Measurements from ENCODE around the gene CGB2. TPM values are rescaled to one million over a fixed set of nuclear protein-coding genes. Genes with fewer than 3 reads are reported as not detected.
"Not testable (repeated sequence)": the region's sequence is repeated elsewhere in the genome, so short reads cannot be mapped to it uniquely, and the experiment has no call there.

CGB2 gene
- total RNA-seq, 5 donors from 2014 or later (not counting 1 experiment from before 2014, with no cell fraction given), result not detected

DNA sequence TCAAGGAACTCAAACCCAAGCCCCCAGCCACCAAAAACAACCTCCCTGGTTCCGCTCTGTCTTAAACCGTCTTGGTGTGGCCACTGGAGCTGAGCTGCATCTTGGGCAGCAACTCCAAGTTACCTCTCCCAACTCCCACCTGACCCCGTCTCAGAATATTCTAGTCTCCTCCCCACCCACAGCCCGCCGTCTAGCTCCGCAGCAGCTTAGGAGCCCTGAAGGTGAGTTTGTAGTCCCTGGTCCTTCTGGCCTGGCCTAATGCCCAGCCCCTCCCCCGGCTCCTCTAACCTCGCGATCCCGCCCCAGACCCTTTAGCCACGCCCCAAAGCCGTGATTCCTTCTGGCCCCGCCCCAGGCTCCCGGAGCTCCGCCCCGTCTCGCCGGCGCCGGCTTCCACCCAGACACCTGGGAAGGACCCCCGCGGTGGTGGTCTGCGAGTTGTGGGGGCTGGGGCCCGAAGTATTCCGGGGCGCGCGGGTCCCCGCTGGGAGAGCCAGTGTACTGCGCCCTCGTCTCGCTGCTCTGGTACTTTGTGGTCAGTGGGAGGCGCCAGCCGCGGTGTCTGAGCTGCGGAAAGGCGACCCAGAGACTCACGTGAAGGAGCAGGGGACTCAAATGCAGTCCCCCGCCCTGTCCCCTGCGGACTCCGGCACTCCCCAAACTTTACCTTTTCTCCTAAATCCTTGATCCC, 12.3 kb upstream of the CGB2 start:
- Histone ChIP-seq H3K9me3 (no peaks in the 10 kb centered on the region), H3K27me3 (replicated peaks in 1 of 2; ENCODE audit: control insufficient read depth in 2 of 2, extremely low read depth in 1 of 2, insufficient read depth in 2 of 2, low read length in 1 of 2) (peaks cover 0 to 15% of the 10 kb centered on the region in 2 experiments), H3K4me3 (ENCODE audit: control insufficient read depth in 1 of 2, extremely low read depth in 1 of 2, low read length in 1 of 2) (peak overlapping the region; percentile 64 to 68), H3K4me1 (ENCODE audit: control insufficient read depth in 1 of 2, extremely low read depth in 1 of 2, insufficient read depth in 2 of 2, low read length in 2 of 2) (peaks cover 7 to 33% of the 10 kb centered on the region in 2 experiments), H3K36me3 (ENCODE audit: control insufficient read depth in 2 of 2, extremely low read depth in 1 of 2, insufficient read depth in 1 of 2, low read length in 1 of 2) (peaks cover 0 to 5% of the 10 kb centered on the region in 2 donors), H3K27ac (ENCODE audit: low read length) (no peak overlapping the region)
- no peaks in the 10 kb centered on the region for H3K9me3 Mint-ChIP-seq
- ATAC-seq (replicated peaks in 1 of 4), result peak; percentile 41 to 49 (median 46)
- peaks cover 19 to 32% (median 25%) of the 10 kb centered on the region in 3 donors for H3K4me1 Mint-ChIP-seq
- peak in 33 of 35 experiments; percentile 19 to 72 (median 45) for DNase-seq
- CTCF ChIA-PET, result interaction anchor here in 1 of 2 donors (0.6 to 2.9 kb wide), 3 partner anchors 21 to 308 kb away, joined by 3 to 15 read pairs (median 8); partner anchors contain the start of genes GYS1 and RUVBL2
- peak overlapping the region in 1 of 2 donors; percentile 25 for H3K27ac Mint-ChIP-seq
- H3K4me3 Mint-ChIP-seq, result peak overlapping the region; percentile 83 to 95 (median 86)
- no peaks in the 10 kb centered on the region for H3K36me3 Mint-ChIP-seq
- peaks cover 0 to 6% of the 10 kb centered on the region in 2 donors for H3K27me3 Mint-ChIP-seq
- POLR2A ChIA-PET, result interaction anchor here in 1 of 2 donors (0.7 kb wide), 1 partner anchor 101 kb away, joined by 3 read pairs; no protein-coding TSS in a partner anchor
- 13% methylated on average over 38 of the region's 41 CpGs for WGBS (ENCODE audit: insufficient coverage)

DNA sequence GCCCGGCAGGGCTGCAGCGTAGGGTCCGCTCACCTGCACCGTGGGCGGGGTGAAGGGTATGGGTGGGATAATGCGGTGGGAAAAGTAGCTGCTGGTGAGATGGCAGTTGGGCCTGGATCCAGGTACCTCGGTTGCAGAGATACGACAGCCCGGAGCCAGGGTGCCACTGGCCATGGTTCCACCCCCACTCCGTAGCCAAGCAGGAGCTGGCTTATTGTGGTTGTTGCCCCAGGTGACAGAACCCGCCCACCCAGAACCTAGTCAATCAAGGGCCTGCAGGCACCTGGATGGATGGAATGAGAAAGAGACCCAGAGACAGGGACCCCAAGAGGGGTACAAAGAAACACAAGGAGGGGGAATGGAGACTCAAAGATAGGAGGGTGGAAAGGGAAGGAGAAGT, 11.3 kb upstream of the CGB2 start:
- H3K36me3 Mint-ChIP-seq, result no peaks in the 10 kb centered on the region
- H3K4me3 Mint-ChIP-seq, result peak overlapping the region; percentile 83 to 95 (median 86)
- Histone ChIP-seq H3K27ac (ENCODE audit: low read length) (no peak overlapping the region), H3K4me1 (ENCODE audit: control insufficient read depth in 1 of 2, extremely low read depth in 1 of 2, insufficient read depth in 2 of 2, low read length in 2 of 2) (peaks cover 7 to 33% of the 10 kb centered on the region in 2 experiments), H3K4me3 (ENCODE audit: control insufficient read depth in 1 of 2, extremely low read depth in 1 of 2, low read length in 1 of 2) (no peak overlapping the region), H3K27me3 (replicated peaks in 1 of 2; ENCODE audit: control insufficient read depth in 2 of 2, extremely low read depth in 1 of 2, insufficient read depth in 2 of 2, low read length in 1 of 2) (peaks cover 0 to 15% of the 10 kb centered on the region in 2 experiments), H3K36me3 (ENCODE audit: control insufficient read depth in 2 of 2, extremely low read depth in 1 of 2, insufficient read depth in 1 of 2, low read length in 1 of 2) (peaks cover 0 to 3% of the 10 kb centered on the region in 2 donors), H3K9me3 (no peaks in the 10 kb centered on the region)
- peaks cover 19 to 32% (median 25%) of the 10 kb centered on the region in 3 donors for H3K4me1 Mint-ChIP-seq
- no peak for ATAC-seq (replicated peaks in 1 of 4)
- 100% methylated on average over 6 of the region's 11 CpGs for WGBS (ENCODE audit: insufficient coverage)
- H3K27me3 Mint-ChIP-seq, result peaks cover 0 to 8% of the 10 kb centered on the region in 2 donors
- no peaks in the 10 kb centered on the region for H3K9me3 Mint-ChIP-seq
- ChIA-PET CTCF (interaction anchor here in 1 of 2 donors (1.4 kb wide), 1 partner anchor 22 kb away, joined by 3 read pairs; no protein-coding TSS in a partner anchor), POLR2A (no interaction called here)
- no peak overlapping the region for H3K27ac Mint-ChIP-seq
- DNase-seq, result no peak

DNA sequence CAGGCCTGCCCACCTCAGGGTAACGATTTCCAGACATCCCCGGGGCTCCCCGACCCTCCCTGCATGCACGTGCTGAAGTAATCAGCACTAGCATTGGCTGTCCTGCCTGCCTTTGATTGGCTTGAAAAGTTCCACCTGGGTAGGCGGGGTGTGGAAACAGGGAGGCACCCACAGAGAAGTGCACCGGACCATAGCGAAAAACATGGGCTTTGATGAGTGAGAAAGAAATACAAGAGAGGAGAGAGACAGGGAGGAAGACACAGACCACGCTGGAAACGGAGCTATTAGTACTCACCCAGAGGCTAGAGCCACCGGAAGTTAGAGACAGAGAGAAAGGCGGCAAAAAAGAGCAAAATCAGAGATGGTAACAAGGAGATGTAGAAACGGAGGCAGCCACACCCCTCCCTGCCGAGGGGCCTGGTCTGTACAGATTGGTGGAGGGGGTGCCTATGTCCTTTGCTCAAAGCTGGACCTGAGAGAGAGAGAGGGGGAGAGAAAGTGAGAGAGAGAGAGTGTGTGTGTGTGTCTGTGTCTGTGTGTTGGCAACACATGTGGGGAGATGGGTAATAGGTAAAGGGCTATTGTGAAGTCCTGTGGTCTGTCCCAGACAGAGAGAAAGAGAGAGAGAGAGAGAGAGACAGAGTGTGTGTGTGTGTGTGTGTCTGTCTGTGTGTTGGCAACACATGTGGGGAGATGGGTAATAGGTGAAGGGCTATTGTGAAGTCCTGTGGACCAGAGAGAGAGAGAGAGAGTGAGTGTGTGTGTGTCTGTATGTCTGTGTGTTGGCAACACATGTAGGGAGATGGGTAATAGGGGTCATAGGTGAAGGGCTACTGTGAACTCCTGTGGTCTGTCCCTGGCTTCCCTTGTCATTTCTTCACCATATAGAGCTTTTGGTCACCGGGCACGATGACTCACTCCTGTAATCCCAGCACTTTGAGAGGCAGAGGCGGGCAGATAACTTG, 10.5 kb upstream of the CGB2 start:
- POLR2A ChIA-PET, result no interaction called here
- H3K27ac Mint-ChIP-seq, result no peak overlapping the region
- Histone ChIP-seq H3K9me3 (no peaks in the 10 kb centered on the region), H3K4me1 (ENCODE audit: control insufficient read depth in 1 of 2, extremely low read depth in 1 of 2, insufficient read depth in 2 of 2, low read length in 2 of 2) (peaks cover 7 to 33% of the 10 kb centered on the region in 2 experiments), H3K27me3 (replicated peaks in 1 of 2; ENCODE audit: control insufficient read depth in 2 of 2, extremely low read depth in 1 of 2, insufficient read depth in 2 of 2, low read length in 1 of 2) (peaks cover 0 to 15% of the 10 kb centered on the region in 2 experiments), H3K36me3 (ENCODE audit: control insufficient read depth in 2 of 2, extremely low read depth in 1 of 2, insufficient read depth in 1 of 2, low read length in 1 of 2) (no peaks in the 10 kb centered on the region), H3K27ac (ENCODE audit: low read length) (no peak overlapping the region), H3K4me3 (ENCODE audit: control insufficient read depth in 1 of 2, extremely low read depth in 1 of 2, low read length in 1 of 2) (no peak overlapping the region)
- ATAC-seq (replicated peaks in 1 of 4), result no peak
- H3K36me3 Mint-ChIP-seq, result no peaks in the 10 kb centered on the region
- CTCF ChIA-PET, result no interaction called here
- 42% methylated on average over 9 of the region's 16 CpGs for WGBS (ENCODE audit: insufficient coverage)
- no peaks in the 10 kb centered on the region for H3K9me3 Mint-ChIP-seq
- H3K4me1 Mint-ChIP-seq, result peaks cover 19 to 32% (median 25%) of the 10 kb centered on the region in 3 donors
- no peak for DNase-seq
- H3K4me3 Mint-ChIP-seq, result no peak overlapping the region
- peaks cover 0 to 8% of the 10 kb centered on the region in 2 donors for H3K27me3 Mint-ChIP-seq

DNA sequence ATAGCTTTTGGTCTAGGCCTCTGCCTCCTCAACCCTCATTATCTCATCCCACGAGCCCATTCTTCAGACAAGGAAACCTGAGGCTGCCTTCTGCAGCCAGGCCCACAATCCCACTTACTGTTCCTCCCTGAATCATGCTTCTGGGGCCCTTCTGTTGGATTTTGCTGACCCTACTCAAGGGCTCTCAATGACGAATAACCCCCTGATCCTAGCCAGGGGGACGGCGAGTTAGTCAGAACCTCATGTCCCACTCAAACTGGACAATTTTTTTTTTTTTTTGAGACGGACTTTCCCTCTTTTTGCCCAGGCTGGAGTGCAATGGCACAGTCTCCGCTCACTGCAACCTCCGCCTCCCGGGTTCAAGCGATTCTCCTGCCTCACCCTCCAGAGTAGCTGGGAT, 9.6 kb upstream of the CGB2 start:
- Mint-ChIP-seq H3K4me1 (peaks cover 19 to 32% (median 25%) of the 10 kb centered on the region in 3 donors), H3K9me3 (no peaks in the 10 kb centered on the region), H3K36me3 (no peaks in the 10 kb centered on the region), H3K27ac (no peak overlapping the region), H3K27me3 (peaks cover 0 to 8% of the 10 kb centered on the region in 2 donors), H3K4me3 (no peak overlapping the region)
- CTCF ChIA-PET, result no interaction called here
- DNase-seq (no peak), ATAC-seq (replicated peaks in 1 of 4) (no peak)
- Histone ChIP-seq H3K27ac (ENCODE audit: low read length) (no peak overlapping the region), H3K4me1 (ENCODE audit: control insufficient read depth in 1 of 2, extremely low read depth in 1 of 2, insufficient read depth in 2 of 2, low read length in 2 of 2) (peaks cover 7 to 31% of the 10 kb centered on the region in 2 experiments), H3K36me3 (ENCODE audit: control insufficient read depth in 2 of 2, extremely low read depth in 1 of 2, insufficient read depth in 1 of 2, low read length in 1 of 2) (no peaks in the 10 kb centered on the region), H3K9me3 (no peaks in the 10 kb centered on the region), H3K27me3 (replicated peaks in 1 of 2; ENCODE audit: control insufficient read depth in 2 of 2, extremely low read depth in 1 of 2, insufficient read depth in 2 of 2, low read length in 1 of 2) (peaks cover 0 to 15% of the 10 kb centered on the region in 2 experiments), H3K4me3 (ENCODE audit: control insufficient read depth in 1 of 2, extremely low read depth in 1 of 2, low read length in 1 of 2) (no peak overlapping the region)
- POLR2A ChIA-PET, result interaction anchor here in 1 of 2 donors (0.6 kb wide), 1 partner anchor 467 kb away, joined by 3 read pairs; no protein-coding TSS in a partner anchor
- 82% methylated on average over 5 of the region's 9 CpGs for WGBS (ENCODE audit: insufficient coverage)

DNA sequence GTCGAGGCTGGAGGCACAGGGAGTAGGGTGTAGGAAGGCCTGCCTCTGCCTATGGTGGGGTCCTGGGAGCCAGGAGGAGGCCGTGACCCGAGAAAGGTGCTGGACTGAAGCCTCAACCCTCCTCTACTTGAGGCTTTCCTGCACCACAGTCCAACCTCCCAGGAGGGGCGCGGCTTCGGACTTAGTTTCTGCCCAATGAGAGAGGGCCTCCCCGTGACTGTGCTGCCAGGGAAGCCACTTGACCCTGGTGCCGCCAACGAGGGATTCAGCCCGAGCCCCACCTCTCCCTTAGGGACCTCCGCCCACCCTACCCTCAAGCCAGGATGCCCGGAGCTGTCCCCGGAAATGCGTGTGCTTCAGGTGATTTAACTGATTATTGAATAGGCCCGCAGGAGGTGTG, 7.5 kb upstream of the CGB2 start, which contains the start of gene CGB3:
CGB3 (minus strand) TSS at position 101 of the 400 bp plus-strand sequence. CDS start 362 bp downstream, outside the sequence.
- H3K36me3 Mint-ChIP-seq; ATAC-seq (replicated peaks in 1 of 4); H3K9me3 Mint-ChIP-seq; H3K27ac Mint-ChIP-seq; DNase-seq; H3K4me3 Mint-ChIP-seq; H3K27me3 Mint-ChIP-seq; H3K9me3 ChIP-seq; H3K27ac ChIP-seq (ENCODE audit: low read length); H3K36me3 ChIP-seq (ENCODE audit: control insufficient read depth in 2 of 2, extremely low read depth in 1 of 2, insufficient read depth in 1 of 2, low read length in 1 of 2); CTCF ChIA-PET; POLR2A ChIA-PET; H3K4me3 ChIP-seq (ENCODE audit: control insufficient read depth in 1 of 2, extremely low read depth in 1 of 2, low read length in 1 of 2): not testable (repeated sequence)
- no CpG with 5 or more reads among the region's 15 CpGs for WGBS (ENCODE audit: insufficient coverage)
- peaks cover under 1 to 12% of the 10 kb centered on the region in 2 experiments for H3K4me1 ChIP-seq (ENCODE audit: control insufficient read depth in 1 of 2, extremely low read depth in 1 of 2, insufficient read depth in 2 of 2, low read length in 2 of 2)
- H3K27me3 ChIP-seq (replicated peaks in 1 of 2; ENCODE audit: control insufficient read depth in 2 of 2, extremely low read depth in 1 of 2, insufficient read depth in 2 of 2, low read length in 1 of 2), result peaks cover 0 to 11% of the 10 kb centered on the region in 2 experiments
- peaks cover 12 to 19% (median 19%) of the 10 kb centered on the region in 3 donors for H3K4me1 Mint-ChIP-seq

DNA sequence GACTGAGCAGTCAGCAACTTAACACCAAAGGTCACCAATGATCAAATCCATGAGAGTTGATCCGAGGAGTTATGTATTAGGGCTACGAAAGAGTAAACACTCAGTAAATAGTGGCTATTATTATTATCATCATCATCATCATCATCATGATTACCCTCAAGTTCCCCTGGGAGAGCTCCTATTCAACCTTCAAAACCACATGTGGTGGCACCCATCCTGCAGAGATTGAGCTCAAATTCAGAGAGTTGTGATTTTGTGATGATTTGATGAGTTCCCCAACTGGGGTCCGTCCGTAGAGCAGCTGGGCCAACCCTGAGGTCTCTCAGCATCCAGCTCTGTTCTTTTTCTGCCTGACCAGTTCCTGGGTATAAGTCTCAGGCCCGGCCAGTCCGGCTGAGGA, 6.6 kb upstream of the CGB2 start:
- DNase-seq; H3K27me3 ChIP-seq (replicated peaks in 1 of 2; ENCODE audit: control insufficient read depth in 2 of 2, extremely low read depth in 1 of 2, insufficient read depth in 2 of 2, low read length in 1 of 2); H3K27ac ChIP-seq (ENCODE audit: low read length); H3K27ac Mint-ChIP-seq; H3K9me3 ChIP-seq; H3K4me3 ChIP-seq (ENCODE audit: control insufficient read depth in 1 of 2, extremely low read depth in 1 of 2, low read length in 1 of 2); POLR2A ChIA-PET; ATAC-seq (replicated peaks in 1 of 4); CTCF ChIA-PET; H3K9me3 Mint-ChIP-seq; H3K36me3 Mint-ChIP-seq; H3K4me1 ChIP-seq (ENCODE audit: control insufficient read depth in 1 of 2, extremely low read depth in 1 of 2, insufficient read depth in 2 of 2, low read length in 2 of 2); H3K4me3 Mint-ChIP-seq; H3K36me3 ChIP-seq (ENCODE audit: control insufficient read depth in 2 of 2, extremely low read depth in 1 of 2, insufficient read depth in 1 of 2, low read length in 1 of 2); H3K27me3 Mint-ChIP-seq: not testable (repeated sequence)
- WGBS (ENCODE audit: insufficient coverage), result no CpG with 5 or more reads among the region's 6 CpGs
- peaks cover 8 to 13% (median 12%) of the 10 kb centered on the region in 3 donors for H3K4me1 Mint-ChIP-seq

Data from T-cell (primary cell).